Neuronal stem cell (in vitro differentiated cells): ENCODE measurements around the gene GCNT3. TPM values are rescaled to one million over a fixed set of nuclear protein-coding genes. Genes with fewer than 3 reads are reported as not detected.

ENCODE experiments used
- DNase-seq: peaks from one replicate; pipeline ENCODE4 v3.0.0-alpha.2; 2013; ENCODE audit warnings: low spot score
- H2AFZ ChIP-seq: one replicate; pipeline ENCODE4 v1.6.1; 2013; ENCODE audit warnings: mild to moderate bottlenecking, low read length, inconsistent platforms
- H2AK5ac ChIP-seq: 2 replicates; pipeline ENCODE4 v1.6.1; 2013; ENCODE audit warnings: low read depth, mild to moderate bottlenecking, inconsistent platforms, low read length, moderate library complexity, mixed read lengths
- H2BK120ac ChIP-seq: 2 replicates; pipeline ENCODE4 v1.6.1; 2013; ENCODE audit warnings: low read depth, mild to moderate bottlenecking, inconsistent platforms, low read length, moderate library complexity, mixed read lengths
- H2BK12ac ChIP-seq: one replicate; pipeline ENCODE4 v1.6.1; 2013; ENCODE audit warnings: low read length, inconsistent platforms
- H2BK15ac ChIP-seq: 2 replicates; pipeline ENCODE4 v1.6.1; 2013; ENCODE audit warnings: mild to moderate bottlenecking, low read length, inconsistent platforms, mixed read lengths
- H2BK5ac ChIP-seq: one replicate; pipeline ENCODE4 v1.6.1; 2013; ENCODE audit warnings: inconsistent platforms, mild to moderate bottlenecking, low read length, moderate library complexity
- H3K14ac ChIP-seq: one replicate; pipeline ENCODE4 v1.6.1; 2013; ENCODE audit warnings: low read length, inconsistent platforms
- H3K18ac ChIP-seq: 2 replicates; pipeline ENCODE4 v1.6.1; 2013; ENCODE audit warnings: low read length, inconsistent platforms
- H3K23ac ChIP-seq: 2 replicates; pipeline ENCODE4 v1.6.1; 2013; ENCODE audit warnings: low read depth, mild to moderate bottlenecking, mixed read lengths, low read length, inconsistent platforms; ENCODE audit not compliant: poor library complexity
- H3K27ac ChIP-seq: replicated peaks from 3 replicates; pipeline ENCODE4 v1.5.1; 2013; ENCODE audit warnings: low read length, inconsistent platforms
- H3K27me3 ChIP-seq, 3 experiments: 2 replicates each; pipeline ENCODE4 v1.6.1; 2013; ENCODE audit warnings: low read length in 3 of 3, mild to moderate bottlenecking in 2 of 3, inconsistent platforms in 1 of 3, low read depth in 1 of 3, mixed read lengths in 1 of 3, moderate library complexity in 1 of 3; ENCODE audit not compliant: control insufficient read depth in 3 of 3, insufficient read depth in 3 of 3
- H3K36me3 ChIP-seq, 2 donors: replicated peaks in 1 of 2; 2 replicates each; pipeline ENCODE4 v1.6.1; 2013; ENCODE audit warnings: low read length in 2 of 2; ENCODE audit not compliant: control insufficient read depth in 2 of 2, insufficient read depth in 2 of 2
- H3K4ac ChIP-seq: 2 replicates; pipeline ENCODE4 v1.6.1; 2013; ENCODE audit warnings: inconsistent platforms, mild to moderate bottlenecking, low read length, moderate library complexity
- H3K4me1 ChIP-seq, 2 donors: 1 replicate in 1 of 2; 2 replicates in 1 of 2; pipeline ENCODE4 v1.6.1; 2013; ENCODE audit warnings: low read length in 2 of 2, low read depth in 1 of 2; ENCODE audit not compliant: control insufficient read depth in 2 of 2, insufficient read depth in 1 of 2
- H3K4me2 ChIP-seq: one replicate; pipeline ENCODE4 v1.6.1; 2013; ENCODE audit warnings: mild to moderate bottlenecking, low read length, inconsistent platforms; ENCODE audit not compliant: insufficient read depth, poor library complexity, severe bottlenecking
- H3K4me3 ChIP-seq, 2 donors: 2 replicates each; pipeline ENCODE4 v1.5.1; 2013; ENCODE audit warnings: low read length in 2 of 2, mild to moderate bottlenecking in 2 of 2, inconsistent platforms in 1 of 2, moderate library complexity in 1 of 2
- H3K79me1 ChIP-seq: one replicate; pipeline ENCODE4 v1.6.1; 2013; ENCODE audit warnings: low read depth, mild to moderate bottlenecking, inconsistent platforms, low read length, moderate library complexity
- H3K9ac ChIP-seq: one replicate; pipeline ENCODE4 v1.6.1; 2013; ENCODE audit warnings: mild to moderate bottlenecking, low read depth, low read length, inconsistent platforms; ENCODE audit not compliant: poor library complexity
- H3K9me3 ChIP-seq, 2 donors: replicated peaks in 1 of 2; 2 replicates each; pipeline versions ENCODE3 to v1.6.1; 2013; ENCODE audit warnings: low read length in 2 of 2, mild to moderate bottlenecking in 2 of 2, inconsistent platforms in 1 of 2, low read depth in 1 of 2, mixed read lengths in 1 of 2, moderate library complexity in 1 of 2; ENCODE audit not compliant: control insufficient read depth in 2 of 2, insufficient read depth in 1 of 2
- H4K8ac ChIP-seq: one replicate; pipeline ENCODE4 v1.6.1; 2013; ENCODE audit warnings: low read depth, mild to moderate bottlenecking, inconsistent platforms, low read length, moderate library complexity
- H4K91ac ChIP-seq: one replicate; pipeline ENCODE4 v1.6.1; 2013; ENCODE audit warnings: low read length, low read depth, mild to moderate bottlenecking, inconsistent platforms; ENCODE audit not compliant: poor library complexity
- WGBS, 2 donors: extraction: QIAGEN DNeasy Blood & Tissue Kit; methylation state at CpG; one replicate each; pipeline ENCODE4 v1.1.7; 2013; ENCODE audit warnings: missing lambda C conversion rate in 2 of 2, mixed read lengths in 1 of 2; ENCODE audit not compliant: insufficient read length in 2 of 2, insufficient replicate concordance in 1 of 2; ENCODE audit errors: extremely low coverage in 2 of 2; 5-methylcytosine and 5-hydroxymethylcytosine counted together
- small RNA-seq: library from polyadenylated mRNA; stranded (forward); fragments of <200 nt; extraction: miRNeasy Mini kit (QIAGEN cat#:217004); gene quantifications from one replicate; pipeline ENCODE3, GENCODE V24; 2013; ENCODE audit not compliant: insufficient read depth

GCNT3 gene

GRCh38 chr15:59662260-59662659, 50.7 kb downstream of the GCNT3 start:
- Histone ChIP-seq H2AFZ (no peak overlapping the region), H2BK15ac (no peak overlapping the region), H3K9ac (no peak overlapping the region), H3K18ac (no peak overlapping the region), H2BK5ac (no peak overlapping the region), H3K4me3 (no peak overlapping the region), H3K27ac (no peak overlapping the region), H4K91ac (no peak overlapping the region), H3K27me3 (no peaks in the 10 kb centered on the region), H4K8ac (no peak overlapping the region), H3K23ac (no peak overlapping the region), H3K4me2 (no peak overlapping the region), H3K14ac (no peak overlapping the region), H2BK120ac (no peak overlapping the region), H3K36me3 (peaks cover 1 to 84% of the 10 kb centered on the region in 2 donors), H2AK5ac (no peak overlapping the region), H2BK12ac (no peak overlapping the region), H3K4ac (no peak overlapping the region), H3K79me1 (no peaks in the 10 kb centered on the region), H3K9me3 (peaks cover 0 to 5% of the 10 kb centered on the region in 2 donors), H3K4me1 (no peaks in the 10 kb centered on the region)
- WGBS, 2 donors, result no CpG with 5 or more reads among the region's 1 CpG
- DNase-seq, result no peak

GRCh38 chr15:59668556-59668955, 57.0 kb downstream of the GCNT3 start:
- no peak overlapping the region for H2BK120ac ChIP-seq
- no peak overlapping the region for H3K23ac ChIP-seq
- H4K91ac ChIP-seq, result no peak overlapping the region
- H3K27ac ChIP-seq, result no peak overlapping the region
- H2BK12ac ChIP-seq, result no peak overlapping the region
- H3K27me3 ChIP-seq, result no peaks in the 10 kb centered on the region
- H3K4me2 ChIP-seq, result no peak overlapping the region
- H3K4ac ChIP-seq, result no peak overlapping the region
- H2BK15ac ChIP-seq, result no peak overlapping the region
- WGBS, 2 donors, result no CpG with 5 or more reads among the region's 8 CpGs
- no peak overlapping the region for H2AK5ac ChIP-seq
- H4K8ac ChIP-seq, result no peak overlapping the region
- H3K79me1 ChIP-seq, result no peaks in the 10 kb centered on the region
- H3K4me3 ChIP-seq, result no peak overlapping the region
- H3K36me3 ChIP-seq, result peaks cover 14 to 96% of the 10 kb centered on the region in 2 donors
- H3K9me3 ChIP-seq, result no peaks in the 10 kb centered on the region
- H3K9ac ChIP-seq, result no peak overlapping the region
- no peak overlapping the region for H2AFZ ChIP-seq
- H3K14ac ChIP-seq, result no peak overlapping the region
- no peak for DNase-seq
- no peak overlapping the region for H3K18ac ChIP-seq
- no peaks in the 10 kb centered on the region for H3K4me1 ChIP-seq
- no peak overlapping the region for H2BK5ac ChIP-seq

Small RNAs within 50 kb of the gene (small RNA-seq; reads per million reads assigned to genes)
- gene RNA5SP396, result not detected
